MM.1S (cell line): ENCODE results near the gene TMTC2.

Source experiments
- DNase-seq: peaks from one replicate; pipeline ENCODE4 v3.0.0-alpha.2; 2015
- H2AFZ ChIP-seq: fragments of 300-600 bp; sonication (generic); 2 replicates; pipeline ENCODE4 v1.6.0; 2016; ENCODE audit warnings: antibody characterized with exemption, low read length
- H3F3A ChIP-seq: fragments of 300-600 bp; sonication (generic); 2 replicates; pipeline ENCODE4 v1.6.1; 2016; ENCODE audit warnings: mild to moderate bottlenecking, antibody characterized with exemption, low read length, moderate library complexity, mixed read lengths; ENCODE audit not compliant: insufficient read depth
- H3K27ac ChIP-seq: fragments of 300-600 bp; sonication (generic); 2 replicates; pipeline ENCODE4 v1.5.1; 2016; ENCODE audit warnings: mild to moderate bottlenecking, low read length
- H3K27me3 ChIP-seq: fragments of 300-600 bp; sonication (generic); replicated peaks from 2 replicates; pipeline ENCODE4 v1.6.0; 2016; ENCODE audit warnings: low read length; ENCODE audit not compliant: insufficient read depth
- H3K36me3 ChIP-seq: fragments of 300-600 bp; sonication (generic); replicated peaks from 2 replicates; pipeline ENCODE4 v1.6.1; 2016; ENCODE audit warnings: mild to moderate bottlenecking, low read length, mixed read lengths; ENCODE audit not compliant: insufficient read depth
- H3K4me1 ChIP-seq: fragments of 300-600 bp; sonication (generic); 2 replicates; pipeline ENCODE4 v1.6.1; 2016; ENCODE audit warnings: low read length, mixed read lengths
- H3K4me2 ChIP-seq: fragments of 300-600 bp; sonication (generic); 2 replicates; pipeline ENCODE4 v1.6.0; 2016; ENCODE audit warnings: low read depth, low read length
- H3K4me3 ChIP-seq: fragments of 300-600 bp; sonication (generic); 2 replicates; pipeline ENCODE4 v1.5.1; 2016; ENCODE audit warnings: low read length, mixed read lengths
- H3K79me2 ChIP-seq: fragments of 300-600 bp; sonication (generic); 2 replicates; pipeline ENCODE4 v1.6.1; 2016; ENCODE audit warnings: mixed run types, low read length, mixed read lengths
- H3K9ac ChIP-seq: fragments of 300-600 bp; sonication (generic); 2 replicates; pipeline ENCODE4 v1.6.1; 2016; ENCODE audit warnings: low read length, mixed read lengths
- H3K9me2 ChIP-seq: fragments of 300-600 bp; sonication (generic); replicated peaks from 2 replicates; pipeline ENCODE4 v1.6.1; 2016; ENCODE audit warnings: mild to moderate bottlenecking, low read length, mixed read lengths; ENCODE audit not compliant: insufficient read depth
- H3K9me3 ChIP-seq: fragments of 300-600 bp; sonication (generic); replicated peaks from 2 replicates; pipeline ENCODE4 v1.6.1; 2016; ENCODE audit warnings: mild to moderate bottlenecking, low read length, mixed read lengths; ENCODE audit not compliant: insufficient read depth
- H4K20me1 ChIP-seq: fragments of 300-600 bp; sonication (generic); 2 replicates; pipeline ENCODE4 v1.6.1; 2016; ENCODE audit warnings: mild to moderate bottlenecking, low read length, moderate library complexity, mixed read lengths; ENCODE audit not compliant: insufficient read depth
- EZH2 ChIP-seq: fragments of 300-600 bp; sonication (generic); optimal IDR thresholded peaks from 2 replicates; pipeline ENCODE3; 2017; ENCODE audit warnings: low read depth, mild to moderate bottlenecking, antibody characterized with exemption, low read length, mixed read lengths
- EZH2phosphoT487 ChIP-seq: fragments of 300-600 bp; sonication (generic); IDR thresholded peaks from 2 replicates; pipeline ENCODE4 v1.6.1; 2018; ENCODE audit warnings: antibody characterized with exemption, low read length
- TF ChIP-seq, protein P1 (sequence below): fragments of 300-600 bp; sonication (generic); IDR thresholded peaks from 2 replicates; pipeline ENCODE4 v1.5.1; 2016; ENCODE audit warnings: antibody characterized with exemption, low read length, mixed read lengths

Gene TMTC2

GRCh38 chr12:82696543-82696942 is 9.8 kb downstream of the TMTC2 start:
- Histone ChIP-seq H3K9ac (no peak overlapping the region), H3K27me3 (no peaks in the 10 kb centered on the region), H3K27ac (no peak overlapping the region), H3K4me3 (no peak overlapping the region), H3K79me2 (no peaks in the 10 kb centered on the region), H4K20me1 (no peaks in the 10 kb centered on the region), H3K4me1 (no peaks in the 10 kb centered on the region), H2AFZ (no peak overlapping the region), H3F3A (no peaks in the 10 kb centered on the region), H3K9me2 (no peaks in the 10 kb centered on the region), H3K36me3 (no peaks in the 10 kb centered on the region), H3K9me3 (no peaks in the 10 kb centered on the region), H3K4me2 (no peak overlapping the region)
- DNase-seq: no peak
- TF ChIP-seq, protein P1, sequence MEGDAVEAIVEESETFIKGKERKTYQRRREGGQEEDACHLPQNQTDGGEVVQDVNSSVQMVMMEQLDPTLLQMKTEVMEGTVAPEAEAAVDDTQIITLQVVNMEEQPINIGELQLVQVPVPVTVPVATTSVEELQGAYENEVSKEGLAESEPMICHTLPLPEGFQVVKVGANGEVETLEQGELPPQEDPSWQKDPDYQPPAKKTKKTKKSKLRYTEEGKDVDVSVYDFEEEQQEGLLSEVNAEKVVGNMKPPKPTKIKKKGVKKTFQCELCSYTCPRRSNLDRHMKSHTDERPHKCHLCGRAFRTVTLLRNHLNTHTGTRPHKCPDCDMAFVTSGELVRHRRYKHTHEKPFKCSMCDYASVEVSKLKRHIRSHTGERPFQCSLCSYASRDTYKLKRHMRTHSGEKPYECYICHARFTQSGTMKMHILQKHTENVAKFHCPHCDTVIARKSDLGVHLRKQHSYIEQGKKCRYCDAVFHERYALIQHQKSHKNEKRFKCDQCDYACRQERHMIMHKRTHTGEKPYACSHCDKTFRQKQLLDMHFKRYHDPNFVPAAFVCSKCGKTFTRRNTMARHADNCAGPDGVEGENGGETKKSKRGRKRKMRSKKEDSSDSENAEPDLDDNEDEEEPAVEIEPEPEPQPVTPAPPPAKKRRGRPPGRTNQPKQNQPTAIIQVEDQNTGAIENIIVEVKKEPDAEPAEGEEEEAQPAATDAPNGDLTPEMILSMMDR: no peak
- TF ChIP-seq EZH2 (no peak), EZH2phosphoT487 (no peak)

GRCh38 chr12:82698708-82699564 is 12.2 kb downstream of the TMTC2 start:
- H3K4me3 ChIP-seq: no peak overlapping the region
- TF ChIP-seq, protein P1: no peak
- TF ChIP-seq EZH2phosphoT487: no peak
- no peak for TF ChIP-seq EZH2
- H2AFZ ChIP-seq: no peak overlapping the region

DNA sequence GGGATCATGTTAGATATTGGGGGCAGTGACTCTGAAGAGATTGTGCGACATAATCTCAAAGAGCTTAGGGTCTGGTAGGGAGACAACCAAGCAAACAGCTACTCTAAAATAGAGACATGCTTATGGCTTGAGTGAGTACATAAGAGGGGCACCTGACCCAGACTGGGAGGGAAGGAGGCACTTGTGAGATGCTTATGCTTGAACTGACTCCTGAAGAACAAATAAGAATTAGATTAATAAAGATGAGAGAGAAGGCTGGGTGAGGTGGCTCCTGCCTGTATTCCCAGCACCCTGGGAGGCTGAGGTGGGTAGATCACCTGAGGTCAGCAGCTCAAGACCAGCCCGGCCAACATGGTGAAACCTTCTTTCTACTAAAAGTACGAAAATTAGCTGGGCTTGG is 19.1 kb downstream of the TMTC2 start:
- Histone ChIP-seq H3K9me2 (no peaks in the 10 kb centered on the region), H4K20me1 (no peaks in the 10 kb centered on the region), H3K4me1 (no peaks in the 10 kb centered on the region), H3K4me2 (no peak overlapping the region), H3K27me3 (no peaks in the 10 kb centered on the region), H3K9ac (no peak overlapping the region), H3K27ac (no peak overlapping the region), H3K79me2 (no peaks in the 10 kb centered on the region), H3F3A (no peaks in the 10 kb centered on the region), H2AFZ (no peak overlapping the region), H3K9me3 (no peaks in the 10 kb centered on the region), H3K4me3 (no peak overlapping the region), H3K36me3 (no peaks in the 10 kb centered on the region)
- no peak for DNase-seq
- no peak for TF ChIP-seq EZH2phosphoT487
- TF ChIP-seq, protein P1: no peak
- no peak for TF ChIP-seq EZH2

More at GRCh38 chr12:82698708-82699564, 12.2 kb downstream of the TMTC2 start:
- no peaks in the 10 kb centered on the region for H3K9me2 ChIP-seq
- no peak overlapping the region for H3K4me2 ChIP-seq
- H3K9me3 ChIP-seq: no peaks in the 10 kb centered on the region
- no peaks in the 10 kb centered on the region for H3K36me3 ChIP-seq
- H3F3A ChIP-seq: no peaks in the 10 kb centered on the region
- H3K79me2 ChIP-seq: no peaks in the 10 kb centered on the region
- DNase-seq: no peak
- H4K20me1 ChIP-seq: no peaks in the 10 kb centered on the region
- no peak overlapping the region for H3K27ac ChIP-seq
- no peak overlapping the region for H3K9ac ChIP-seq
- no peaks in the 10 kb centered on the region for H3K4me1 ChIP-seq
- H3K27me3 ChIP-seq: no peaks in the 10 kb centered on the region
